GM13977 (cell line): Measurements from ENCODE around the gene CCSER1.

Experiments used
- DNase-seq: peaks from one replicate; pipeline ENCODE4 v3.0.0; 2012; ENCODE audit warnings: low spot score
- CTCF ChIP-seq: IDR thresholded peaks from 2 replicates; pipeline ENCODE4 v1.5.1; 2012; ENCODE audit warnings: mild to moderate bottlenecking, control low read depth; ENCODE audit not compliant: insufficient read depth; ENCODE audit errors: extremely low read depth, missing control alignments
- in situ Hi-C: fragments of 300-500 bp; cut with MboI; formaldehyde crosslinking; loops from one replicate; pipeline ENCODE4 v1.12.0; 2022; ENCODE audit warnings: low sequenced_read_pairs, low pct_unique_long_range_greater_than_20kb, mixed read lengths, inconsistent platforms; ENCODE audit not compliant: unreplicated experiment

Gene CCSER1

GRCh38 chr4:91630764-91631163, 1503.6 kb downstream of the CCSER1 start:
- DNase-seq: no peak
- in situ Hi-C loops: no loop called here
- TF ChIP-seq CTCF: no peak

- DNase-seq: no peak
- TF ChIP-seq CTCF: no peak
- in situ Hi-C loops: no loop called here
Observed at GRCh38 chr4:91631335-91631734, 1504.1 kb downstream of the CCSER1 start.

GRCh38 chr4:91636083-91636482, 1508.9 kb downstream of the CCSER1 start:
- no peak for DNase-seq
- in situ Hi-C loops: no loop called here
- no peak for TF ChIP-seq CTCF
